MM.1S (cell line): Measurements from ENCODE around the gene NLGN1.

Source experiments
- EZH2 ChIP-seq: fragments of 300-600 bp; sonication (generic); optimal IDR thresholded peaks from 2 replicates; pipeline ENCODE3; 2017; ENCODE audit warnings: low read depth, mild to moderate bottlenecking, antibody characterized with exemption, low read length, mixed read lengths
- EZH2phosphoT487 ChIP-seq: fragments of 300-600 bp; sonication (generic); IDR thresholded peaks from 2 replicates; pipeline ENCODE4 v1.6.1; 2018; ENCODE audit warnings: antibody characterized with exemption, low read length
- TF ChIP-seq, protein P1 (sequence below): fragments of 300-600 bp; sonication (generic); IDR thresholded peaks from 2 replicates; pipeline ENCODE4 v1.5.1; 2016; ENCODE audit warnings: antibody characterized with exemption, low read length, mixed read lengths

DNA sequence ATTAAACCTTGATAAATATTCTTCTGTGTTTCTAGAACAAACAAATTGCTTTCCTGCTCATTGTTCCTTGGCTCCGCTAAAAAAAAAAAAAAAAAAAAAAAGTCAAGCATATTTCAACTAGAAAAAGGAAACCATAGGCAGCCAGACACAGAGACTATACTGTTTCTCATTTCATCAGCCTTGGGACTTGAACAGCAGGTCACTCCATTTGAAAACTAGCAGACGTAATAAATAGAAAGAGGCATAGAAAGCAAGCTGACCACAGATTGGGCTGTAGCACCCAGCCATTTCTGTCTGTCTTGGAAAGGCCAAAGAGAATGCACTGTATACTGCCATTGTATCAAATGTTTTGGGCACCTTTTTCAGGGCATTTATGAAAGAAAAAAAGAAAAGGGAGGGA lies 697.1 kb downstream of the NLGN1 start:
- TF ChIP-seq, protein P1, sequence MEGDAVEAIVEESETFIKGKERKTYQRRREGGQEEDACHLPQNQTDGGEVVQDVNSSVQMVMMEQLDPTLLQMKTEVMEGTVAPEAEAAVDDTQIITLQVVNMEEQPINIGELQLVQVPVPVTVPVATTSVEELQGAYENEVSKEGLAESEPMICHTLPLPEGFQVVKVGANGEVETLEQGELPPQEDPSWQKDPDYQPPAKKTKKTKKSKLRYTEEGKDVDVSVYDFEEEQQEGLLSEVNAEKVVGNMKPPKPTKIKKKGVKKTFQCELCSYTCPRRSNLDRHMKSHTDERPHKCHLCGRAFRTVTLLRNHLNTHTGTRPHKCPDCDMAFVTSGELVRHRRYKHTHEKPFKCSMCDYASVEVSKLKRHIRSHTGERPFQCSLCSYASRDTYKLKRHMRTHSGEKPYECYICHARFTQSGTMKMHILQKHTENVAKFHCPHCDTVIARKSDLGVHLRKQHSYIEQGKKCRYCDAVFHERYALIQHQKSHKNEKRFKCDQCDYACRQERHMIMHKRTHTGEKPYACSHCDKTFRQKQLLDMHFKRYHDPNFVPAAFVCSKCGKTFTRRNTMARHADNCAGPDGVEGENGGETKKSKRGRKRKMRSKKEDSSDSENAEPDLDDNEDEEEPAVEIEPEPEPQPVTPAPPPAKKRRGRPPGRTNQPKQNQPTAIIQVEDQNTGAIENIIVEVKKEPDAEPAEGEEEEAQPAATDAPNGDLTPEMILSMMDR = no peak
- no peak for TF ChIP-seq EZH2phosphoT487
- TF ChIP-seq EZH2 = no peak
